Breast epithelium (tissue), 3 donors: ENCODE data around the gene TENM3.

Experiments
- CTCF ChIP-seq, 3 donors: fragments of 450-650 bp; IDR thresholded peaks; one replicate each; pipeline ENCODE4 v1.5.1; 2016 to 2017; ENCODE audit warnings: antibody characterized with exemption in 3 of 3, mild to moderate bottlenecking in 3 of 3, moderate library complexity in 3 of 3
- POLR2A ChIP-seq: fragments of 450-650 bp; IDR thresholded peaks from one replicate; pipeline ENCODE4 v1.6.1; 2016; ENCODE audit warnings: antibody characterized with exemption, mild to moderate bottlenecking, moderate library complexity
- POLR2AphosphoS5 ChIP-seq, 3 donors: sonication (generic); formaldehyde crosslinking; IDR thresholded peaks; one replicate each; pipeline ENCODE4 v1.6.1; 2017; ENCODE audit warnings: antibody characterized with exemption in 3 of 3

GRCh38 chr4:182804131-182804530 is 560.9 kb downstream of the TENM3 start:
- TF ChIP-seq CTCF (IDR thresholded peaks at IDR 0.05) (no peak), POLR2AphosphoS5 (IDR thresholded peaks at IDR 0.05) (no peak), POLR2A (no peak)
